ENCODE measurements around the gene VSX1.

Gene VSX1

GRCh38 chr20:25081730-25082497, at the start of gene VSX1:
VSX1 (minus strand) TSS chr20:25082141; CDS start chr20:25082096, 45 bp downstream.
- no peak for DNase-seq (ENCODE audit: low read depth)

GRCh38 chr20:25129908-25130307, 48.0 kb upstream of the VSX1 start:
- DNase-seq (ENCODE audit: low read depth): no peak

- DNase-seq (ENCODE audit: low read depth): no peak
Measured at GRCh38 chr20:25129428-25129827, 47.5 kb upstream of the VSX1 start.

- DNase-seq (ENCODE audit: low read depth): no peak
Measured at GRCh38 chr20:25128649-25129048, 46.7 kb upstream of the VSX1 start.

GRCh38 chr20:25127761-25128537, 46.0 kb upstream of the VSX1 start:
- DNase-seq (ENCODE audit: low read depth): no peak

GRCh38 chr20:25126204-25127029, 44.5 kb upstream of the VSX1 start:
- no peak for DNase-seq (ENCODE audit: low read depth)

- DNase-seq (ENCODE audit: low read depth): no peak
Measured at GRCh38 chr20:25125636-25126035, 43.7 kb upstream of the VSX1 start.

- no peak for DNase-seq (ENCODE audit: low read depth)
Measured at GRCh38 chr20:25120920-25121319, 39.0 kb upstream of the VSX1 start.

GRCh38 chr20:25120457-25120856, 38.5 kb upstream of the VSX1 start:
- no peak for DNase-seq (ENCODE audit: low read depth)

- no peak for DNase-seq (ENCODE audit: low read depth)
Measured at GRCh38 chr20:25118529-25118928, 36.6 kb upstream of the VSX1 start.

GRCh38 chr20:25117990-25118389, 36.0 kb upstream of the VSX1 start:
- no peak for DNase-seq (ENCODE audit: low read depth)

GRCh38 chr20:25116739-25117458, 35.0 kb upstream of the VSX1 start:
- no peak for DNase-seq (ENCODE audit: low read depth)

GRCh38 chr20:25103526-25103925, 21.6 kb upstream of the VSX1 start:
- DNase-seq (ENCODE audit: low read depth): no peak

- no peak for DNase-seq (ENCODE audit: low read depth)
Measured at GRCh38 chr20:25100914-25101313, 19.0 kb upstream of the VSX1 start.

GRCh38 chr20:25099601-25100140, 17.7 kb upstream of the VSX1 start:
- no peak for DNase-seq (ENCODE audit: low read depth)

GRCh38 chr20:25097498-25097897, 15.6 kb upstream of the VSX1 start:
- DNase-seq (ENCODE audit: low read depth): no peak

GRCh38 chr20:25090492-25091429, 8.8 kb upstream of the VSX1 start:
- peak; percentile 76 for DNase-seq (ENCODE audit: low read depth)

- DNase-seq (ENCODE audit: low read depth): no peak
Measured at GRCh38 chr20:25089662-25090061, 7.7 kb upstream of the VSX1 start.

- no peak for DNase-seq (ENCODE audit: low read depth)
Measured at GRCh38 chr20:25089096-25089495, 7.2 kb upstream of the VSX1 start.

- DNase-seq (ENCODE audit: low read depth): no peak
Measured at GRCh38 chr20:25088267-25088666, 6.3 kb upstream of the VSX1 start.
